ENCODE data around the gene PGGT1B. TPM values are rescaled to one million over a fixed set of nuclear protein-coding genes. Genes with fewer than 3 reads are reported as not detected.

The PGGT1B gene
- total and polyA plus RNA-seq, 9 of the 15 experiments (the other 6 are each of a cell fraction or from before 2014, with no cell fraction given), result 5.3 to 33.7 (median 19.8) TPM

DNA sequence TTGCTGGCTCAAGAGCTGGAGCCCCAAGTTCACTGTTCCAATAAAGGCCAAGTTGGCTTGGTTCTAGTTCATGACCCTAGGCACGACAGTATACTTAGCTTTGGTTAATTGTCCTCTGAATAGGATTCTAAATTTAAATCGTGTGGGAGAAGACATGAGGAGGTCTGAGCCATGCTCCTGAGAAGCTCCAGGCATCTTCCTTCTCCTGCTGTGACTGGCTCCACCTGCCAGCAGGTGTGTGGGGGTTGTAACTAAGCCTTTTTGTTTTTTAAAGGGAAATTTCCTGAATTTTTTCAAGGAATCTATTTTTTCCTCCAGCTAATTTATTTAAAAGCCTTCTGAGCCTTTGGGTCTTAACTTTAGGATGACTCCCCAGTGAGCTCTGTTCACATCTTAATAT, 72.8 kb downstream of the PGGT1B start (continued):
- TF ChIP-seq, protein P1, sequence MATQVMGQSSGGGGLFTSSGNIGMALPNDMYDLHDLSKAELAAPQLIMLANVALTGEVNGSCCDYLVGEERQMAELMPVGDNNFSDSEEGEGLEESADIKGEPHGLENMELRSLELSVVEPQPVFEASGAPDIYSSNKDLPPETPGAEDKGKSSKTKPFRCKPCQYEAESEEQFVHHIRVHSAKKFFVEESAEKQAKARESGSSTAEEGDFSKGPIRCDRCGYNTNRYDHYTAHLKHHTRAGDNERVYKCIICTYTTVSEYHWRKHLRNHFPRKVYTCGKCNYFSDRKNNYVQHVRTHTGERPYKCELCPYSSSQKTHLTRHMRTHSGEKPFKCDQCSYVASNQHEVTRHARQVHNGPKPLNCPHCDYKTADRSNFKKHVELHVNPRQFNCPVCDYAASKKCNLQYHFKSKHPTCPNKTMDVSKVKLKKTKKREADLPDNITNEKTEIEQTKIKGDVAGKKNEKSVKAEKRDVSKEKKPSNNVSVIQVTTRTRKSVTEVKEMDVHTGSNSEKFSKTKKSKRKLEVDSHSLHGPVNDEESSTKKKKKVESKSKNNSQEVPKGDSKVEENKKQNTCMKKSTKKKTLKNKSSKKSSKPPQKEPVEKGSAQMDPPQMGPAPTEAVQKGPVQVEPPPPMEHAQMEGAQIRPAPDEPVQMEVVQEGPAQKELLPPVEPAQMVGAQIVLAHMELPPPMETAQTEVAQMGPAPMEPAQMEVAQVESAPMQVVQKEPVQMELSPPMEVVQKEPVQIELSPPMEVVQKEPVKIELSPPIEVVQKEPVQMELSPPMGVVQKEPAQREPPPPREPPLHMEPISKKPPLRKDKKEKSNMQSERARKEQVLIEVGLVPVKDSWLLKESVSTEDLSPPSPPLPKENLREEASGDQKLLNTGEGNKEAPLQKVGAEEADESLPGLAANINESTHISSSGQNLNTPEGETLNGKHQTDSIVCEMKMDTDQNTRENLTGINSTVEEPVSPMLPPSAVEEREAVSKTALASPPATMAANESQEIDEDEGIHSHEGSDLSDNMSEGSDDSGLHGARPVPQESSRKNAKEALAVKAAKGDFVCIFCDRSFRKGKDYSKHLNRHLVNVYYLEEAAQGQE (IDR thresholded peaks at IDR 0.05; ENCODE audit: borderline replicate concordance), result no peak
- TF ChIP-seq, protein P1 (CRISPR knock-in tag; IDR thresholded peaks at IDR 0.05; ENCODE audit: low read depth), result no peak
- no peak for TF ChIP-seq PTTG1 (tag; IDR thresholded peaks at IDR 0.05; ENCODE audit: low read depth)
- TF ChIP-seq MBD2 (IDR thresholded peaks at IDR 0.05; ENCODE audit: borderline replicate concordance, low read depth), result no peak
- TF ChIP-seq ZNF143 (CRISPR knock-in tag; IDR thresholded peaks at IDR 0.05), result no peak
- no peak for TF ChIP-seq HNRNPL (IDR thresholded peaks at IDR 0.05; ENCODE audit: low read depth, low read length)
- no peak for TF ChIP-seq KDM1A (IDR thresholded peaks at IDR 0.05)
- TF ChIP-seq CTBP1 (IDR thresholded peaks at IDR 0.05; ENCODE audit: borderline replicate concordance), result no peak
- TF ChIP-seq ETS2 (tag; IDR thresholded peaks at IDR 0.05; ENCODE audit: borderline replicate concordance, poor library complexity, severe bottlenecking), result no peak
- TF ChIP-seq SMARCA5 (IDR thresholded peaks at IDR 0.05), result no peak
